Amygdala (tissue), 56 donors: Measurements from ENCODE around the gene XAB2.
A peak's percentile ranks its signal among the peaks of the same experiment; 100 is the strongest.

Source experiments
- DNase-seq, 56 donors: peaks; one replicate each; lab custom pipeline; 2025; lab: John Stamatoyannopoulos, UW

XAB2 gene

DNA sequence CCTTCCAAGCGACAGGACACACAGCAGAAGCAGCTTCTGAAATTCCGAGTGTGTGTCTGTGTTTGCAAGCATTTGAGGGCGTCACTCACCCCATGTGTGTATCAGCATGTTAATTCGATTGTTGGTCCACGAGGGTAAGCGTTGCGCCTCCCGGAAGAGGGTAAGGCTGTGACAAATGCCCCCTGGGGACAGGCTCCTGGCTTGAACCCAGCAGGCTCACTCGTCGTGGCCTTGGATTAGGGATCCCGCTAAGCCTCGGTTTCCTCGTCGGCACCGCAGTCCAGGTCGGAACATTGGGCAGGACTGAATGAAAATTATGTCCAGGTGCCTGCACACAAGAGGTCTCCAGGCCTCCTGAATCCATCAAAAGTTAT, 7.0 kb upstream of the XAB2 start:
- no peak for DNase-seq

DNA sequence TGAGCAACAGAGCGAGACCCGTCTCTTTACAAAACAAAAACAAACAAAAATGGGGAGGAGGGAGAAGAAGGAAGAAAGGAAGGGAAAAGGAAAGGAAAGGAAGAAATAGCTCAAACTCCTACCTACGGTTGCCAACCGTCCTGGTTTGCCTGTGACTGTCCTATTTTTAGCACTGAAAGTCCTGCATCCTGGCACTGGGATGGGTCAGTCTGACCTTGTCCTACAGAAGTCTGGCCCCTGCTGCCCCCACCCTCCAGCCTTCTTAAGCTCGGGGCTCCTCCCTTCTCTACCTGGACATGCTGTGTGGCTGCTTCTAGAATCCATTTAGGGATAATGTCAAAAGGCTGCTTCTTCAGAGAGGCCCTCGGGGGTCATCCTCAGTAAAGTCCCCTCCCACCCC, 6.3 kb upstream of the XAB2 start:
- no peak for DNase-seq

DNA sequence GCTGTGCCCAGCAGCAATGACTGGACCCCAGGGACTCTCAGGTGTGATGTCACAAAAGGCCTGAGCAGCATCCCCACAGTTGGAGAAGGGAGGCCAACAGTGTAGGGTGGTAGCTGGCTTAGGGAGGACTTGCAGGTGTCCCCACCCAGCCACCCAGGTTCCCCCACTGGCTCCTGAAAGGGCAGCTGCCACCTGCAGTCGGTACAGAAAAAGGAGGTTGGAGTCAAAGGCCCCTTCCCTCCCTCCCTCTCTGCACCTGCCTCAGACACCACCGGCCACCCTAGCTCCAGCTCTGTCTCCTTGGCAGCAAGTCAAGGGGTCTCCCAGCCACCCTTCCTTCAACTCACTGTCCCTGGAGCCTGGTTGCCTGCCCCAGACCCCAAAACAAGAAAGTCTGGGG, 4.4 kb upstream of the XAB2 start, which contains the start of gene PCP2:
PCP2 (minus strand) TSS at position 22 of the 400 bp plus-strand sequence. CDS start 262 bp downstream, outside the sequence.
- no peak for DNase-seq

DNA sequence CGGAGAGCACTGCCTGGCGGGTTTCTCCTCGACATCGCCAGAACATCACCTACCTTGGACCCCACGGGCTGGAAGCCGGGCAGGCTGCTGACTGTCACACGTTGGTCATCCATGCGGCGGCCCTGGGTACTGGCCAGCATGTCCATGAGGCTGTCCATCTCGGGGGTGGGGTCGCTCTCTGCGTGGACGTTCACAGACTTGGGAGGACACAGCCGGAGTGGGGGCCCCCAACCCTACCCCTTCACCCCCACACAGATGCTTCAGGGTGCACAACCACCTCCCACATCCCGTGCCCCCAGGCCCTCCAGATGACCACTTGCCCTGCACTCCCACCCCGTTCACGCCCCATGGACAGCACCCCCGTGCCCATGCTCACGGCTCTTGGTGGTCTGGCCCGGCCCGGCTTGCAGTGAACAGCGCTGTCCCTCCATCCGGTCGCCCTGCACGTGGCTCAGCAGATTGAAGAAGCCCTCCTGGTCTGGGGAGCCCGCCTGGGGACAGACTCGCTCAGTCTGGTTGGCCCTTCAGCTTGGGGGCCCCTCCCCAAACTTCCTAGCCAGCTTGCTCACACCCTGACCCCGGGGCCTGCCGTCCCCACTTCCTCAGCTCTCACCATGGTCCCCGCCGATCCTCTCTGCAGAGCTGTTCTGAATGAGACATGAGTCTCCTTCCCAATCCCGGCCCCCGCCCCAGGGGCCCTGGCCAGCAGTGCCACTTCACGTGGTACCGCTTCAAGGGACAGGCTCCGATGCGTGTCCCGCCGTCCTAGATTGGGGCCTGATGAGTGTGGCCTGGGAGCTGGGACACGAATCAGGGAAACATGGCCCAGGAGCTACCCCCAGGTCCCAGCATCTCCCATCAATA, 3.2 kb upstream of the XAB2 start:
- no peak for DNase-seq

DNA sequence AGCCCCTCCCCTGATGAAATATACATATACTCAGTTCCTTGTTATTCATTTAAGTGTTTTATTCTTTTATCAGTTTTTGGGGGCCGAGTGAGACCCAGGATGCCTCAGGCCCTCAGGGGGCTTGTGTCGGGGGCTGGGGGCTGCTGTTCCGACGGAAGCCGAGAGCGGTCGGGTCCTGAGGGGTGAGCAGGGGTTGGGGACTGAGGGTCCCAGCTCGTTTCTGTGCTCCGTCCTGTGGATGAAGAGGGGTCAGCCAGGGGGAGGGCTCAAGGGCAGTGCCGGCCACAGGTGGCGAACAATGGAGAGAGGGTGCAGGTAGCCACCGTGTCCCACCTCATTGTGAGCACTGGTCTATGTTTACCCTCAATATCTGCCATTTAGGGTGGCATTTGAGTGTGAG, 2.2 kb upstream of the XAB2 start:
- no peak for DNase-seq

DNA sequence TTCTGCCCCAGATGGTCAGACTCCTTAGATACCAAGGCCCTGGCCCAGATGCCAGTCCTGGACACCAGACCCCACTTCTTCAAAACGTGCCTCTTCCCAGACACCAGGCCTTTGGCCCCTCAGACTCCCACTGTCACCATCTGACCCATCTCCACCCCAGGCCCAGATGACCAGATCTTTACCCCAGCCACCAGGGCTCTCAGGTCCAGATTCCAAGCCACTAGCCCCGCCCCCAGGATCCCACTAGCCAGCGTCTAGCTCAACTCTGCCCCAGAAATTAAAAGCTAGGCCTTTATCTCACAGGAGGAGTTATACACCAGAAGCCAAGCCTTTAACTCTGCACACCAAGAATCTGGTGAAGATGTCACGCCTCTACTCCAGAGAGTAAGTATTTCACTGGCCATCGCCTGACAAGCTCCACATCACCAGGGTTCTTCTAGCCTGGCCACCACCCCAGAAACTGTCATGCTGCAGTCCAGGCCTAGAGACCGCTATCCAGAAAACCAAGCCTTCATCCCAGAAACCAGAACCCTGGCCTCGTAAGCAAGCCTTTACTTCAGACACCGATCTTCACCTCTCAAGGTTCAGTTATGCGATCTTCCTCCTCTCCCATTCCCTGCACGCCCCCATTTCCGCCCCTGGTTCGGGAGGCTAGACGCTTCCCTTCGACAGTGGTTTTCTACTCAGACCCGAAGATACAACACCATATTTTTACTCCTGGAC, 595 bp downstream of the XAB2 start:
- no peak for DNase-seq

DNA sequence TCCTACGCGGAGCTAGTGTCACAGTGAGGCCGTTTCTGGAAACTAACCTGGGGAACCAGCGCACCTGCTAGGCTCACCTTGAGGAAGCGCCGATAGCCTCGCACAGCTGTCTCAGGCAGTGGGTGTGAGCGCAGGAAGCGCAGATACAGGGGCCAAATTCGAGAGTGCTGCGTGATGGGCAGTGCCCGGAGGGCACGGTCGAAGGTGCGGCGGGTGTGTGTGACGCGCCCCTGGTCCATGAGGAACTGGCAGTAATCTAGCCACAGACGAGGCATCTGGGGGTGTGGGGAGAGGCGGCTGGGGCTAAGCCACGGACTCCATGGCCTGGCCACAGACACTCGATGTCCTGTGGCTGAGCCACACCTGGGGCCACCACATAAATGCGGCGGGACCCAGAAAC, 2.2 kb downstream of the XAB2 start:
- DNase-seq, result no peak

DNA sequence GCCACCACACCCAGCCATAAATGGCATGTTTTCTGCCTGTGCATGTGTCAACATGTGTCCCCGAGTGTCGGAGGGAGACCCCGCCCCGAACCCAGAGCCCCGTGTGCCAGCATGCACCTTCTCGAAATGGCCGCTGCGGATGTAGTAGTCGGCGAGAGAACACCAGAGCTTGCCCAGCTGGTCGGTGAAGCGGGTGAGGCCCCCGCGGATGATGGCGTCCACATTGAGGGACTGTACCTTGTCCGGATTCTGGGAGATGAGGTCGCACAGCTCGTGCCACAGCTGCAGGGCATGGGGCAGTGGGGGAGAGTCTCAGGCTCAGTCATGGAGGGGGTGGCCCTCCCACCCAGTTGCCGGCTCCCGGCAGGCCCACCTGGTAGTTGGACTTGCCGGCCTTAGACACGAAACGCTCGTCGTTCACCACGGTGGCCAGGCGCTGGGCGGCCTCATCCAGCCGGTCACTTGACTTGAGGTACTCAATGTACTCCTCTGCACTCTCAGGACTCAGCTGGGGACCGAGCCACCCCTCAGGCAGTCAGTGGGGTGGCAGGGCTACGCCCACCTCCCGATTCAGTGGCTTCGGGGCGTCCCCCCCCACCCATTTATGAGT, 3.5 kb downstream of the XAB2 start:
- DNase-seq, result no peak

DNA sequence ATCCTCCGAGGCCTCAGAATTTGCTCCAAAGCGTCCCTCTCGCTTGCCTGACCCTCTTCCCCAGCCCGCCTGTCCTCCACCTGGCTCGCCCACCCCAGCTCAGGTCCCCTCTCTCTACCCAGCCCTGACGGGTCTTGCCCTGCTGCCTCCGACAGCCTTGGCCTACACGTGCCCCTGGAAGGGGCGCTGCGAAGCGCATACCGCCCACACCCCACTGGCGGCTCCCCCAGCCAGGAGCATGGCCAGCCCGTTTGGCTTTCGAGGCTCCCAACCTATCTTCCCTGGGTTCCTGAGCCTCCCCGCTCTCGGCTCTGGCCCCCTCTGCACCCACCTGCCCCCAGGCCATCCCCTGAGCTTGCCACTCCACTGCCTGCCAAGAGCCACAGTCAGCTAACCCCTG, 4.5 kb downstream of the XAB2 start:
- DNase-seq, result no peak

DNA sequence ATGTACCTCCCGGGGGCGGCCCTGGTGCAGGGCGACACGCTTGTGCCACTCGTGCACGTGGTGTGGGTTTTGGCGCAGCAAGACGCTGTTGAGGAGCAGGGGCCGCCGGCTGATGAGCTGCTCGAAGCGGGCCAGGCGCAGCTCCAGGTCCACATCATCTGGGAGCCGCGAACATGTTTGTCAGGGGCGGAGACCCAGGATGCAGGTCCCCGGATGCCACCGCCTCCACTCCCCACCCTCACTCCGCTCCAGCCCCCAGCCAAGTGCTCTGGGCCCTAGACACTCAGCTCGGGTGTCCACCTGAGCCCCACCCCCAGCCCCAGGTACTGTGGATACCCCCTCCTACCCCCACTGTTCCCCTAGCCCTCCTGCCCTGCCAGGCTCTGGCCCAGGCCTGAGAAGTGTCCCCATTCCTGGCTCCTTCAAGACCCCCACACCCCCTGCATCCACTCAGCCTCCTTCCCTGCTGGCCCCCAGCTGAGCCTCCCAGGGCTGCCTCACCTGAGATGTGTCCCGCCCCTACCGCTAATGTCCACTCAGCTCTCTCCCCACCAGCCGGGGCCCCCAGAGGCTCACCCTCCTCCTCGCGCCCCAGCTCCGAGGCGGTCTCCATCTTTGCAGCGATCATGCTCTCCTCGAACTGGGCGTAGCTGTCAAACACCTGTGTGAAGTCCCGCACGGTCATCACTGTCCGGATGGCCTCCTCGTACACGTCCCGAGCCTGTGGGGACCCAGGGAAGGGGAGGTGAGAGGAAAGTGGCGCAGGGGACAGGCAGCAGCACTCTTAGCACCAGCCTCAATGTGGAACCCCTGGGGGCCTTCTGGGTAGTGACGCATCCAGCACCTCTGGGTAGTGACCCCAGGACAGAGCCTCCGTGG, 5.4 kb downstream of the XAB2 start:
- DNase-seq, result no peak

DNA sequence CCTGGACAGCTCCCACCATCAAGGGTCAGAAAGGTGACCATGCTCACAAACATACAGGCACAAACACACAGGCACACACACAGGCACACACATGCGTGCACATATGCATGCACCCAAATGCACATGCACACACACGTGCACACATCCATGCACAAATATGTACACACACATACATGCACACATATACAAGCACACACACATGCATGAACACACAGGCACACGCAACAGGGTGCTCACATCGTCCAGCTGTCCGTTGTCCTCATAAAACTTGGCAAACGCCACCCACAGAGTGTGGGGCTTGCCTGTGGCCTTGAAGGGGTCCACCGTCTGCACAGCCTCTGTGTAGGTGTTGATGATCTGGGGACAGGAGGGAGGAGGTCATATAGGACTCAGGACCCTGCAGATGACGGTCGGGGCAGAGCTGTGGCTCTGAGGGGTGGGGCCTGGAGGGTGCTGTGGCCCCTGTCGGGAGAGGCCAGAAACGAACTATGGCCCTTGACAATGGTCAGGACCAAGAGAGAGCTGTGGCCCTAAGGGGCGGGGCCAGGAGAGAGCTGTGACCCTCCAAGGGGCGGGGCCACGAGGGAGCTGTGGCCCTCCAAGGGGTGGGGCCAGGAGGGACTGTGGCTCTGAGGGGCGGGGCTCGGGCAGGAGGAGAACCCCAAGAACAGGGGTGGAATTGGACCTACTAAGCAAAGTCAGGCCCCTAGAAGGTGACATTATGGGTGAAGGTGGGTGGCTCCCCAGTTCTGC, 6.2 kb downstream of the XAB2 start:
- no peak for DNase-seq

DNA sequence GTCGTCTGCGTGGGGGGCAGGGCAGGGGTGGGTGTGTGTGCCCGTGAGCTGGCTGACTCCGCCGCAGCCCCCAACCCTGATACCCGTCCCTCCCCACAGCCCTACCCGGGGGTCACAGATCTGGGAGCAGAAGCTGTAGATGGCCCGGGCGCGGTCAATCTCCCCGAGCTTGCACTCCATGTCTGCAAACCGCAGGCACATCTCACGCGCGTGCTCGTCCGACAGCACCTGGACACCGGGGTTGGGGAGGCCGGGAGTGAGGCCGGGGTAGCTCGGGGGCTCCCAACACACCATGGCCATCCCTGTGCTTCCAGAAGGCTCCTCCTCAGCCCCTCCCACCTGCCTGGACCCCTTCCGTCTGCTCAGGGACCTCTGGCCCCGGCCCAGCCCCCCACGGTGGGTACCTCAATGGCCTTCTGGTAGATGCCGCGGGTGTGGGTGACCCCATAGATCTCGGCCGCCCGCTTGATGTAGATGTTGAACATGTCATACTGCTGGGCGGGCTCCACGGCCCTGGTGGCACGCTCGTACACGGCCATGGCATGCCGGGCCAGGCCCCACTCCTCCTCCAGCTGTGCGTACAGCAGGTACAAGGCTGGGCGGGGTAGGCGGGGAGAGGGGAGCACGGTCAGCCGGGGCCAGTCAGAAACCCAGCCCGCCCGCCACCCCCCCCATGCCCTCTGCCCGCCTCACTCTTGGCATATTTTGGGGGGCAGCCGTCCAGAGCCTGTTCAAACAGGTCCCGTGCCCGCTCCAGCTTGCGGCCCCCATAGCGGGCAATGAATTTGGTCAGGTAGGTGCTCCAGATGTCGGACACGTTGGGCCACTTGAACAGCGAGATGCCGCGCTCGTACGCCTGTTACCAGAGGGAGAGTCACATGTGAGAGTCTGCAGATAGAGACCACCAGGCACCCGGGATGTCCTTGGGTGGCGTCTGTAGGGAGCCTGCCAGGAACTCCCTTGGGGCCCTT, 8.6 kb downstream of the XAB2 start:
- DNase-seq, result no peak

DNA sequence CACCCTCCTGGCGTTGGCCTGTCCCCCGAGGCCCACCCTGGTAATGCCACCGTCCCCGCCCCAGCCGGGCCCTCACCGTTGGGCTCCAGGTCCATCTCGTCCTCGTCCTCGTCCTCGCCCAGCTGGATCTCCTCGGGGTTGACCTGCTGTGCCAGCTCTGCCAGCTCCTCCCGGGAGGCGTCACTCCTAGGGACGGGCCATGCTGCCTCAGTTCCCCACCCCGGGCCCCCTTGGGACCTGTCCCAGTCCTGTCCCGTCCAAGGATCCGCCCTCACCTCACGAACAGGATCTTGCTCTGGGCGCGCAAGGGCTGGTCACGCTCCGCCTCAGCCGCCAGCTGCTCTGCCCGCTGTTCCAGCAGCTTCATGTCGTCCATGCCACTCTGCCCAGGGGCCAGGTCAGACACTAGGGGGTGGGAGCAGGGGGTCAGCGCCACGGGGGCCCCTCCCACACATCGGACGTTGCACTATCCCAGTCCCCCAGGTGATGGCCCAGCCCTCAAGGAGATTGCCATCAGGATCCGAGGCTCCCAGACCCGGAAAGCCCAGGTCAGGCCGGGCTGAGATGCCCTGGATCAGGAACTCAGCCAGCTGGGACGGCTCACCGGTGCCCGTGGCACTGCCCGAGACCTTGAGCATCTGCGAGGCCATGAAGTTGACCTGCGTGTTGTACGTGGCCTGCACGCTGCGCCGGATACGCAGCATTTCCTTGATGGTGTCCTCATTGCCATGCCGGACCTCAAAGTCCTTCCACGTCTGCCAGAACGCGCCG, 9.5 kb downstream of the XAB2 start:
- no peak for DNase-seq

DNA sequence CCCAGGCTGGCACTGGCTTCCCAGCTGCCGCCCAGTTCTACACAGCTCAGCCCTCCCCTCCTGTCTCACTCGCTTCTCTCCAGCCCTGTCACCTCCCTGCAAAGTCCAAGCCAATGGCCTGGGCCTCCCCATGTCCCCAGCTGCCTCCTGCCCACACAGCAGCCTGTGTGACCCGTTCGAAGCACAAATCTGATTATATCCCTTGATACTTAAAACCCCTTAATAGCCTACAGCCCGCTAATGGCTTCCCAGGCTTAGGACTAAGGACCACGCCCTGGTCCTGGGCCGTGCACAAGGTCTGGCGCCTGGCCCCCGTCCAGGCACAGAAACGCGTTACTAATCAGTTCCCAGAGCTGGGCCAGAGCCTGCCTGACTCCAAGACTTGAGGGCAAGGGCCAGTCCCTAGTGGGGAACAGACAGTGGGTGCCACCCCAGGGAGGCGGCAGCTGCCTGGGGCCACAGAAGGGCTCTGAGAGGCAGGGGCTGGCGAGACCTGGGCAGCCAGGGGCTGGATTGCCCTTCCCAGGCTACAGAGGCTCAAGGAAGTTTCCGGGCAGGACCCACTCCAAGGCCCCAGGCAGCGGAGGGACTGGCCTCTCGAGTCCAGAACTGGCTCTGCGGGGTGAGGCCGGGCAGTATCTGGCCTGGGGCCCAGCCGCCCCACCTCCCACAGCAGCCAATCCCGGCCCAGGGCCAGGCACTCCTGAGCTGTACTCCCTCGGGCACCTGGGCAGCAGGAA, 10.4 kb downstream of the XAB2 start:
- peak in 13 of 56 donors; percentile 9 to 49 (median 21) for DNase-seq

DNA sequence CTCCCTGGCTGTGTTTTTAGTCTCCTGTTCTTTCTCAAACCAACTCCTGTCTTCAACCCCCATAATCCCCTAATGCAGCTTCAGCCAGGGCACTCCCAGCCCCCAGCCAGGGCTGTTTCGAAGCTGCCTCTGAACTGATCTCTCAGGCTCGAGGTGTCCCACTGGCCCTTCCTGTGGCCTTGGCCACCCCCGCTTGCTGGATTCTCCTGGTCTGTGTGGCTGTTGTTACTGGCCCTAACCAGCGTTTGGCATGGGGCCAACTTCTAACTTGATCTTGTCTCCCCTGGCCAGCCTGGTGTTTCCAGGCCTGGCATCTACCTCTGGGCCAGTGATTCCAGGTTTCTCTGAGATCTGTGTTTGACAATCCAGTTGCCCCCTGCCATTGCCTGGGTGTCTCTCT, 11.0 kb downstream of the XAB2 start:
- DNase-seq, result peak in 2 of 56 donors; percentile 20 to 31

DNA sequence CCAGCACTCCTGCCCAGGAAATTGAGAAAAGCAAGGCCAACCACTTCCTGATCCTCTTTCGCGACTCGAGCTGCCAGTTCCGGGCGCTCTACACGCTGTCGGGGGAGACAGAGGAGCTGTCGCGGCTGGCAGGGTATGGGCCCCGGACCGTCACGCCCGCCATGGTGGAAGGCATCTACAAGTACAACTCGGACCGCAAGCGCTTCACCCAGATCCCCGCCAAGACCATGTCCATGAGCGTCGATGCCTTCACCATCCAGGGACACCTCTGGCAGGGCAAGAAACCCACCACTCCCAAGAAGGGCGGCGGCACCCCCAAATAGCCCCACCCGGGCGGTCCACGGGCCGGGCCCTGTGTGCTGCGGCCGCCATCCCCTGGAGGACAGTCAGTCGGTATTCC, 11.6 kb downstream of the XAB2 start:
- no peak for DNase-seq

DNA sequence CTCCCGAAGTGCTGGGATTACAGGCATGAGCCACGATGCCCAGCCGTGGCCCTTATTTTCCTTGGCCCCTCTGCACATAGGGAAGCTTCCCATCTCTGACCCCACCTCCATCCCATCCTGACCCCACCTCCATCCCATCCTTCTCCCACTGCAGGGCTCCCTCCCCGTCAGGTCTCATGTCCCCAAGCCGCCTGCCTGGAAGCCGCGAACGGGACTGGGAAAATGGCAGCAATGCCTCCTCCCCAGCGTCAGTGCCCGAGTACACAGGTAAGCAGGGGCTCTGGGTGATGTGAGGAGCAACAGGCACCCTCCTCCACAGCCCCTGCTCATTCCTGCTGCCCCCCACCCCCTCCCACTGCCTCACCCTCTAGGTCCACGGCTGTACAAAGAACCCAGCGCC, 12.2 kb downstream of the XAB2 start:
- DNase-seq, result no peak
